Brain microvascular endothelial cell (primary cell): ENCODE results near the gene ACTN1.

Source experiments
- DNase-seq: peaks from one replicate; pipeline ENCODE4 v3.0.0-alpha.2; 2020
- H3K27ac ChIP-seq: fragments of 250-450 bp; sonication (Bioruptor Pico); 2 replicates; pipeline ENCODE4 v1.5.1; 2020; ENCODE audit warnings: mild to moderate bottlenecking, moderate library complexity
- H3K27me3 ChIP-seq: fragments of 250-450 bp; sonication (Bioruptor Pico); replicated peaks from 2 replicates; pipeline ENCODE4 v1.5.1; 2020; ENCODE audit warnings: mild to moderate bottlenecking
- H3K36me3 ChIP-seq: fragments of 250-450 bp; sonication (Bioruptor Pico); replicated peaks from 2 replicates; pipeline ENCODE4 v1.5.1; 2020; ENCODE audit warnings: mild to moderate bottlenecking
- H3K4me3 ChIP-seq: 2 replicates; pipeline ENCODE4 v1.5.1; 2011; ENCODE audit warnings: low read depth, mild to moderate bottlenecking, control low read depth, low read length, moderate library complexity
- CTCF ChIP-seq: IDR thresholded peaks from 2 replicates; pipeline ENCODE4 v1.5.1; 2011; ENCODE audit warnings: low read depth, mild to moderate bottlenecking, moderate library complexity, low read length, control low read depth, inconsistent platforms; ENCODE audit errors: missing control alignments
- in situ Hi-C: cut with HindIII; loops from 2 replicates; pipeline ENCODE4 v1.10.0; 2017; ENCODE audit warnings: low sequenced_read_pairs, low pct_ligation_motif_present

The ACTN1 gene

GRCh38 chr14:68983191-68983590 is 4.1 kb upstream of the ACTN1 start:
- Histone ChIP-seq H3K27ac (peak overlapping the region; percentile 97), H3K27me3 (no peaks in the 10 kb centered on the region), H3K4me3 (no peak overlapping the region), H3K36me3 (peaks cover 4% of the 10 kb centered on the region)
- in situ Hi-C loops = no loop called here
- no peak for DNase-seq
- no peak for TF ChIP-seq CTCF

GRCh38 chr14:68982581-68982980 is 3.5 kb upstream of the ACTN1 start:
- Histone ChIP-seq H3K27ac (peak overlapping the region; percentile 97), H3K36me3 (peaks cover 8% of the 10 kb centered on the region), H3K27me3 (no peaks in the 10 kb centered on the region), H3K4me3 (no peak overlapping the region)
- no peak for DNase-seq
- in situ Hi-C loops = no loop called here
- no peak for TF ChIP-seq CTCF

- Histone ChIP-seq H3K27me3 (no peaks in the 10 kb centered on the region), H3K27ac (peak overlapping the region; percentile 97), H3K36me3 (peaks cover 17% of the 10 kb centered on the region), H3K4me3 (no peak overlapping the region)
- no peak for TF ChIP-seq CTCF
- in situ Hi-C loops = no loop called here
- DNase-seq = peak; percentile 94
Measured at GRCh38 chr14:68981539-68981976, 2.5 kb upstream of the ACTN1 start.

GRCh38 chr14:68981139-68981538 is 2.0 kb upstream of the ACTN1 start:
- Histone ChIP-seq H3K27me3 (no peaks in the 10 kb centered on the region), H3K27ac (peak overlapping the region; percentile 97), H3K36me3 (peaks cover 19% of the 10 kb centered on the region), H3K4me3 (no peak overlapping the region)
- in situ Hi-C loops = no loop called here
- no peak for DNase-seq
- no peak for TF ChIP-seq CTCF

GRCh38 chr14:68979722-68980451 is 785 bp upstream of the ACTN1 start:
- H3K4me3 ChIP-seq = peak overlapping the region; percentile 96
- H3K36me3 ChIP-seq = peaks cover 30% of the 10 kb centered on the region
- in situ Hi-C loops = no loop called here
- no peaks in the 10 kb centered on the region for H3K27me3 ChIP-seq
- DNase-seq = no peak
- no peak for TF ChIP-seq CTCF
- peak overlapping the region; percentile 97 for H3K27ac ChIP-seq
